Peyer's patch (tissue), 4 donors: ENCODE results near the gene RBFA. TPM values are rescaled to one million over a fixed set of nuclear protein-coding genes. Genes with fewer than 3 reads are reported as not detected.
"Not testable (repeated sequence)": the region's sequence is repeated elsewhere in the genome, so short reads cannot be mapped to it uniquely, and the experiment has no call there.

Source experiments
- DNase-seq, 3 donors: peaks; one replicate each; pipeline ENCODE4 v3.0.0-alpha.2; 2017 to 2019
- H3K27ac ChIP-seq, 4 donors: fragments of 200-600 bp; sonication (generic); one replicate each; pipeline ENCODE4 v1.5.1; 2016 to 2019
- H3K27me3 ChIP-seq, 2 donors: fragments of 200-600 bp; sonication (generic); one replicate each; pipeline ENCODE4 v1.5.1; 2019
- H3K36me3 ChIP-seq, 3 donors: fragments of 200-600 bp; sonication (generic); one replicate each; pipeline ENCODE4 v1.5.1; 2016 to 2019
- H3K4me1 ChIP-seq, 4 donors: fragments of 200-600 bp; sonication (generic); one replicate each; pipeline ENCODE4 v1.5.1; 2016 to 2019
- H3K4me3 ChIP-seq, 4 donors: fragments of 200-600 bp; sonication (generic); 1 replicate in 3 of 4; 2 replicates in 1 of 4; pipeline ENCODE4 v1.5.1; 2016 to 2019; ENCODE audit warnings: mild to moderate bottlenecking in 1 of 4
- H3K9me3 ChIP-seq, 4 donors: fragments of 200-600 bp; sonication (generic); one replicate each; pipeline ENCODE4 v1.5.1; 2016 to 2019; ENCODE audit warnings: mild to moderate bottlenecking in 1 of 4
- POLR2A ChIP-seq, 2 donors: fragments of 450-650 bp; IDR thresholded peaks; one replicate each; pipeline ENCODE4 v1.5.1; 2017; ENCODE audit warnings: antibody characterized with exemption in 2 of 2, mild to moderate bottlenecking in 2 of 2, moderate library complexity in 2 of 2
- total RNA-seq, 4 donors: library from RNA; depleted of rRNA; stranded (reverse); fragments of >200 nt; gene quantifications; one replicate each; pipeline ENCODE4 v1.1.0, GENCODE V29; 2016
- TF ChIP-seq, protein P1 (sequence below), 6 experiments: fragments of 450-650 bp in 4 of 6; fragments of 200-600 bp in 2 of 6; sonication (generic) in 1 of 6; IDR thresholded peaks; one replicate each; pipeline ENCODE4 v1.5.1; 2017 to 2019; ENCODE audit warnings: antibody characterized with exemption in 6 of 6, mild to moderate bottlenecking in 3 of 6, moderate library complexity in 1 of 6

RBFA gene
- total RNA-seq, 4 donors from 2014 or later, result 2.5 to 20.8 (median 13.6) TPM

GRCh38 chr18:80012714-80013113 is 21.5 kb upstream of the RBFA start:
- Histone ChIP-seq H3K27me3 (no peaks in the 10 kb centered on the region), H3K36me3 (no peaks in the 10 kb centered on the region), H3K9me3 (peaks cover 0 to 6% (median 0%) of the 10 kb centered on the region in 4 donors), H3K4me3 (no peak overlapping the region), H3K4me1 (no peaks in the 10 kb centered on the region), H3K27ac (no peak overlapping the region)
- TF ChIP-seq, protein P1, sequence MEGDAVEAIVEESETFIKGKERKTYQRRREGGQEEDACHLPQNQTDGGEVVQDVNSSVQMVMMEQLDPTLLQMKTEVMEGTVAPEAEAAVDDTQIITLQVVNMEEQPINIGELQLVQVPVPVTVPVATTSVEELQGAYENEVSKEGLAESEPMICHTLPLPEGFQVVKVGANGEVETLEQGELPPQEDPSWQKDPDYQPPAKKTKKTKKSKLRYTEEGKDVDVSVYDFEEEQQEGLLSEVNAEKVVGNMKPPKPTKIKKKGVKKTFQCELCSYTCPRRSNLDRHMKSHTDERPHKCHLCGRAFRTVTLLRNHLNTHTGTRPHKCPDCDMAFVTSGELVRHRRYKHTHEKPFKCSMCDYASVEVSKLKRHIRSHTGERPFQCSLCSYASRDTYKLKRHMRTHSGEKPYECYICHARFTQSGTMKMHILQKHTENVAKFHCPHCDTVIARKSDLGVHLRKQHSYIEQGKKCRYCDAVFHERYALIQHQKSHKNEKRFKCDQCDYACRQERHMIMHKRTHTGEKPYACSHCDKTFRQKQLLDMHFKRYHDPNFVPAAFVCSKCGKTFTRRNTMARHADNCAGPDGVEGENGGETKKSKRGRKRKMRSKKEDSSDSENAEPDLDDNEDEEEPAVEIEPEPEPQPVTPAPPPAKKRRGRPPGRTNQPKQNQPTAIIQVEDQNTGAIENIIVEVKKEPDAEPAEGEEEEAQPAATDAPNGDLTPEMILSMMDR (IDR thresholded peaks at IDR 0.05), result no peak
- TF ChIP-seq POLR2A (IDR thresholded peaks at IDR 0.05), result no peak
- DNase-seq, result no peak

- Histone ChIP-seq H3K27ac (no peak overlapping the region), H3K36me3 (no peaks in the 10 kb centered on the region), H3K4me3 (no peak overlapping the region), H3K27me3 (no peaks in the 10 kb centered on the region), H3K4me1 (no peaks in the 10 kb centered on the region), H3K9me3 (peaks cover 0 to 71% (median 24%) of the 10 kb centered on the region in 4 donors)
- DNase-seq, result no peak
- TF ChIP-seq POLR2A (IDR thresholded peaks at IDR 0.05), result no peak
- TF ChIP-seq, protein P1 (IDR thresholded peaks at IDR 0.05), result no peak
Observed at GRCh38 chr18:80022613-80023012, 11.6 kb upstream of the RBFA start.

- H3K27me3 ChIP-seq, result no peaks in the 10 kb centered on the region
- no peak overlapping the region for H3K4me3 ChIP-seq
- DNase-seq, result no peak
- no peaks in the 10 kb centered on the region for H3K4me1 ChIP-seq
- TF ChIP-seq POLR2A (IDR thresholded peaks at IDR 0.05), result no peak
- TF ChIP-seq, protein P1 (IDR thresholded peaks at IDR 0.05), result peak in 1 of 6 experiments; percentile 18
- H3K27ac ChIP-seq, result no peak overlapping the region
- peaks cover 0 to 71% (median 24%) of the 10 kb centered on the region in 4 donors for H3K9me3 ChIP-seq
- no peaks in the 10 kb centered on the region for H3K36me3 ChIP-seq
Observed at GRCh38 chr18:80023173-80023572, 11.1 kb upstream of the RBFA start.

GRCh38 chr18:80026363-80026762 is 7.9 kb upstream of the RBFA start:
- Histone ChIP-seq H3K36me3 (no peaks in the 10 kb centered on the region), H3K4me1 (no peaks in the 10 kb centered on the region), H3K4me3 (no peak overlapping the region), H3K27ac (no peak overlapping the region), H3K9me3 (peaks cover 0 to 44% (median 14%) of the 10 kb centered on the region in 4 donors), H3K27me3 (no peaks in the 10 kb centered on the region)
- no peak for DNase-seq
- no peak for TF ChIP-seq POLR2A (IDR thresholded peaks at IDR 0.05)
- TF ChIP-seq, protein P1 (IDR thresholded peaks at IDR 0.05), result no peak

DNA sequence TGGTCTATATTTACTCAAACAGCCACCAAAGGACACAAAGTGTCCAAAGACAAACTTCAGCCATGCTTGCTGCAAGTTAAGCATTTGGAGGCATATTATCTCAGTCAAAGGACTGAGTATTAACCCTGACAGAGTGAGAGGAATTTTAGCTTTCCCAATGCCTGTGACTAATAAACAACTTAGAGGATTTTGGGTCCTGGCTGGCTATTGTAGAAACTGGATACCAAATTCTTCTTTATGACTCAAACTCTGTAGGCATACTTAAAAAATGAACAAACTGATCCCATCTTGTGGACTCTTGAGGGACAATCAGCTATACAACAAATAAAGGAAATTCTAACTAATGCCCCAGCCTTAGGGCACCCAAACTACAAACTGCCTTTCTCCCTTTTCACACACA is 6.5 kb upstream of the RBFA start:
- H3K4me1 ChIP-seq, DNase-seq, H3K27me3 ChIP-seq, H3K27ac ChIP-seq, H3K4me3 ChIP-seq, H3K36me3 ChIP-seq: not testable (repeated sequence)
- H3K9me3 ChIP-seq, result peaks cover 0 to 30% (median 7%) of the 10 kb centered on the region in 4 donors

DNA sequence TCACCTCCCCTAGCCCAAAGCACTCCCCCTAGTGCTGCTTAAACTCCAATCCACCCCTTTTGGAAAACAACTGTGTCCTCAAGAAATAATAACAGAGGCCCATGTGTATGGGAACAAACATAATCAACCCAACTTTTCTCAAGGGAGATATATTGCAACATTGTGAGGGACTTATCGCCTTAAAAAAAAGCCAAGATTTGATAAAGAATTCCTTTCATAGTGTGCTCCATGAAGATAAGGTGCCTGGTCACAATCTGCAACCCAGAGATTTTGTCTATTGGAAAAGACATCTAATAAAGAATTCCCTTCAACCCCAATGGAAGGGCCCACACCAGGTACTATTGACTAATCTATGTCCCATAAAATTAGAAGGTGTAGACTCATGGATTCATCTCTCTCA is 4.5 kb upstream of the RBFA start:
- DNase-seq, result no peak
- Histone ChIP-seq H3K4me3 (no peak overlapping the region), H3K27me3 (no peaks in the 10 kb centered on the region), H3K9me3 (peaks cover 0 to 11% (median 0%) of the 10 kb centered on the region in 4 donors), H3K27ac (no peak overlapping the region), H3K4me1 (peaks cover 0 to 5% (median under 1%) of the 10 kb centered on the region in 4 donors), H3K36me3 (no peaks in the 10 kb centered on the region)
- TF ChIP-seq, protein P1 (IDR thresholded peaks at IDR 0.05), result no peak
- TF ChIP-seq POLR2A (IDR thresholded peaks at IDR 0.05), result no peak
